Esophagus (tissue), 2 donors: ENCODE results near the gene TNFRSF13B. TPM values are rescaled to one million over a fixed set of nuclear protein-coding genes. Genes with fewer than 3 reads are reported as not detected.

Source experiments
- polyA plus RNA-seq, 2 donors: library from polyadenylated mRNA; stranded (reverse); fragments of 200-250 nt; gene quantifications; one replicate each; pipeline ENCODE4 v1.2.3, GENCODE V29; 2013
- donor health status: healthy with polysubstance abuse.
- donor health status: Bipolar disorder and iron deficiency.

TNFRSF13B gene
- polyA plus RNA-seq, 2 donors: 0.14 to 0.29 TPM

Other genes starting within 250 kb of the TNFRSF13B start
- gene MPRIP, start 70.3 kb upstream of the TNFRSF13B start, polyA plus RNA-seq: 100 to 1,000 TPM; 122 to 226 TPM
- 1 to 10 TPM; 1.2 TPM for gene PLD6, start 234.2 kb upstream of the TNFRSF13B start, polyA plus RNA-seq